HG02840 (cell line): Measurements from ENCODE around the gene PPP1R1B.

Experiments used
- ATAC-seq: cut with Tn5 transposase; IDR thresholded peaks from one replicate; pipeline ENCODE4 v1.9.1; 2021; ENCODE audit warnings: mild to moderate bottlenecking, moderate library complexity, moderate number of reproducible peaks; ENCODE audit not compliant: unreplicated experiment, low FRiP score

Gene PPP1R1B

DNA sequence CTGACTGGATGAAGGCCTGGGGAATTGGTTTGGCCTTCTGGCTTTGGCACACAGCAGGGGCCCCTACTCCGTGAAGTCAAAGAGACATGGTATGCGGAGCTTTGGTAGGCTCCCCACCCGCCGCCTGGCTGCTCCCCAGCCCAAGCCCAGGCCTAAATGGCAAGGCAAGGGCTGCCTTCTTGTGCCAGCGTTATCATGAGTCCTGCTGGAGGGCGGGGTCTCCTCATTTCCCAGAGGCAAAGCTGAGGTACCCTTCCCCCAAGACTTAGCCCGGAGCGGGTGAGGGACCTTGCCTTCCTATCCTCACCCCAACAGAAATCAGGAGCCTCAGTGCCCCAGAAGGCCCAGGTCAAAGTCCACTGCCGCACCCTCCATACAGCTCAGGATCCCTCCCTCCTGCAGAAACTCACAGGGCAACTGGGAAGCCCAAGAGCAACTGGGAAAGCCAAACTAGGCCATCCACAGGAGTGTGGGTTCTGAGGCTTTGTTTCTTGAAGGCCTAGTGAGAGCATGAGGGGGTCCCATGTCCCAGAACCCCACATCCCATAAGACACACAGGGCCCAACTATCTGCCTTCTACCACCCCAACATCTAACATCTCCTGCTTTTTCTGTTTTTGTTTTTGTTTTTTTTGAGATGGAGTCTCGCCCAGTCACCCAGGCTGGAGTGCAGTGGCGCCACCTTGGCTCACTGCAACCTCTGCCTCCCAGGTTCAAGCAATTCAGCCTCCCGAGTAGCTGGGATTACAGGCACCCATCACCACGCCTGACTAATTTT, 51.8 kb downstream of the PPP1R1B start:
- no peak for ATAC-seq

GRCh38 chr17:39679521-39680192, 52.9 kb downstream of the PPP1R1B start:
- ATAC-seq: no peak

- no peak for ATAC-seq
These were observed 56.7 kb downstream of the PPP1R1B start for GRCh38 chr17:39683295-39683939.

GRCh38 chr17:39684369-39685192, 57.8 kb downstream of the PPP1R1B start:
- ATAC-seq: no peak
